Hippocampal formation (tissue), 2 donors: ENCODE results near the gene PEX26.
"Not testable (repeated sequence)": the region's sequence is repeated elsewhere in the genome, so short reads cannot be mapped to it uniquely, and the experiment has no call there.

Source experiments
- DNase-seq, 2 donors: peaks; one replicate each; lab custom pipeline; 2025; lab: John Stamatoyannopoulos, UW

Gene PEX26

DNA sequence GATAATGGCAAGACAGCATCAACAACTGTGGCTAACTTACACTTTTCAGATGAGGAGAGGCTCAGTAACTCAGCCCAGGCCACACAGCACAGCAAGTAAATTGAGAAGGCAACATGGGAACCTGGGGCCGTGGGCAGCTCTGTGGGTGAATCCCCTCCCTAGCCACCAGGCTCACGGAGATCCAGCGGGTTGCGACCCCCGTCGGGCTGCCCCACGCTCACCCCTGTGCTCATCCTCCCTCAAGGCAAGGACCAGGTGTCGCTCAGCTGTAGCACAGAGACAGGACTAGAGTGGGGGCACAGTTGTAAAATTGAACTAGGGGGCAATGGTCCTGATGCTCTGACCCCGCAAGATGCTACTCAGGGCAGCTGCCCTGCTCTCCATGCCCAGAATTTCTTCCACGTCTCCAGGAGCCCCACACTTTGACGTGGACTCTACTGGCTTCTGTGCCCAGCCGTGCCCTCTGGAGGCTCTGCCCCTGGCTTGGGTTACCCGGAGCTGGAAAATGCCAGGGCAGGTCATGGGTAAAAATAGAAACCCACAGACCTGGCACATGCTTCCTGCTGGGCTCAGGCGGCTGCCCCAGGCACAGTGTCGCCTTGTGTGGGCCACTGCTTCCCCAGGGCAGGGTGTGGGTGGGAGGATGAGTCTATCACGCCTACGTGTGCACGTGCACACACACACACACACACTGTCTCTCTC is 41.8 kb downstream of the PEX26 start:
- no peak for DNase-seq

DNA sequence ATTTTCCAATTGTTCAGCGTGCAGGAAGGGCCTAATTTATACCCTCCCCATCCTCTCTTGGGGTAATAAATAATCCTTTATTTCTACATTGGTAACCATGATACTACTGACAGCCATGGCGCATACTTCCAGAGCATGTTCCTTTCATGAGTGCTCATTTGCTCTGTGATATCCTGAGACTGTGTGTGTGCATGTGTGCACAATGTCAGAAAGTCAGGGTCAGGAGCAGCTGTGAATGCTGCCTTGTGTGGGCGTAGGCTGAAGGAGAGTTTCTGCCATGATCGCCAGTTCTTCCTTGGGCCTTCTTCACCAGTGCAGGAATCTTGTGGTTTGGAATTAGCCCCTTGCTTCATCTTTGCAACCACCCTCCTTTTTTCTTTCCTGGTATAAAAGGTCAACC is 43.1 kb downstream of the PEX26 start:
- no peak for DNase-seq

DNA sequence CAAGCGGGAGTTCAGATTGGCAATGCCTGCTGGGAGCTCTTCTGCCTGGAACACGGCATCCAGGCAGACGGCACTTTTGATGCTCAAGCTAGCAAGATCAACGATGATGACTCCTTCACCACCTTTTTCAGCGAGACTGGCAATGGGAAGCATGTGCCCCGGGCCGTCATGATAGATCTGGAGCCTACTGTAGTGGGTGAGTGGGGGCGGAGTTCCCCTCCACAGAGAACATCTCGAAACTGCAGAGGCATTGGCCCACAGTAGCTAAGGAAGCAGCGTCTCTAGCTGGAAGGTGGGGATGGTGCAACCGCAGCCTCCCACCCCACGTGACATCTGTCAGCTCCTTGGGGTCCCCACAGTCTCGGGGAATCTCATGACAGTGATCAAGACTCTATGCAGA is 43.7 kb downstream of the PEX26 start:
- no peak for DNase-seq

DNA sequence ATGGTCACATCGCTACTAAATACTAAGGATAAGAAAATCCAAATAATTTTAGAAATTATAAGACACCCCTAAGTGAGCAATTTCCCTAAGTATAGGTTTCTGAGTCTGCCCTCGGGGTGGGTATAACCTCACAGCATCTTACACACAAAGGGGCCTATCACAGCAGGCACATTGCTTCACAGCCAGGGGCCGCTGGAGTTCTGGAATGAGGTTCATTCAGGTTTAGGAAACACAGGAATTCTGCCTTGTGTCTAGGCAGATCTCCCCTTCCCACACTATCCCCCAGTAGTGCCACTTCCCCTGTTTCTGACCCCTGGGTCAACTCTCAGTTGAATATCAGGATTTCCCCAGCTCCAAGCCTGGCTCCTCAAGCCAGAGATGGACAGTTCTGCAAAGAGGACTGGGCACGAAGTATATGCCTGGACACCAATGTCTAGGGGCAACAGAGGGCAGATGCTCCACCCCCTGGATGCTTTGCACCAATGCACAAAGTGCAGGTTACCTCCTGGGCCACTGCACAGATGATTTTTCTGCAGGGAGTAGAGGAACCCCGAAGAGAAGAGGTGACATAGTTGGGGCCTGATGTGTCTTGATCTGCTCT is 44.3 kb downstream of the PEX26 start:
- no peak for DNase-seq

DNA sequence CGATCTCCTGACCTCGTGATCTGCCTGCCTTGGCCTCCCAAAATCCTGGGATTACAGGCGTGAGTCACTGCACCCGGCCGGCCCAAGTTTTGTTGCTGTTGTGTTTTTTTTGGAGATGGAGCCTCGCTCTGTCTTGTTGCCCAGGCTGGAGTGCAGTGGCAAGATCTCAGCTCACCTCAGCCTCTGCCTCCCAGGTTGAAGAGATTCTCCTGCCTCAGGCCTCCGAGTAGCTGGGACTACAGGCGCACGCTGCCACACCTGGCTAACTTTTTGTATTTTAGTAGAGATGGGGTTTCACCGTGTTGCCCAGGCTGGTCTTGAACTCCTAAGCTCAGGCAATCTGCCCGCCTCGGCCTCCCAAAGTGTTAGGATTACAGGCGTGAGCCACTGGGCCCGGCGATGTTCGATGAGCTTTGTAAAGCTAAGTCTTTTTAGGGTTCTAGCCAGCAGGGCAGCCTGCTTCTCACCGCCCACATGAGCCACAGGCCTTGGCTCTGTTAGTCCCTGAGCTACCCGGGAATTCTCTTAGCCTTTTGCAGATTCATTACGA is 45.8 kb downstream of the PEX26 start:
- DNase-seq: not testable (repeated sequence)

DNA sequence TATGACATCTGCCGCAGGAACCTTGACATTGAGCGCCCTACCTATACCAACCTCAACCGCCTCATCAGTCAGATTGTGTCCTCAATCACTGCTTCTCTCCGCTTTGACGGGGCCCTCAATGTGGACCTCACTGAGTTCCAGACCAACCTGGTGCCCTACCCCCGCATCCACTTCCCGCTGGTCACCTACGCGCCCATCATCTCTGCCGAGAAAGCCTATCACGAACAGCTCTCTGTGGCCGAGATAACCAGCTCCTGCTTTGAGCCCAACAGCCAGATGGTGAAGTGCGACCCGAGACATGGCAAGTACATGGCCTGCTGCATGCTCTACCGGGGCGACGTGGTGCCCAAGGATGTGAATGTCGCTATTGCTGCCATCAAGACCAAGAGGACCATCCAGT is 48.8 kb downstream of the PEX26 start:
- DNase-seq: no peak

DNA sequence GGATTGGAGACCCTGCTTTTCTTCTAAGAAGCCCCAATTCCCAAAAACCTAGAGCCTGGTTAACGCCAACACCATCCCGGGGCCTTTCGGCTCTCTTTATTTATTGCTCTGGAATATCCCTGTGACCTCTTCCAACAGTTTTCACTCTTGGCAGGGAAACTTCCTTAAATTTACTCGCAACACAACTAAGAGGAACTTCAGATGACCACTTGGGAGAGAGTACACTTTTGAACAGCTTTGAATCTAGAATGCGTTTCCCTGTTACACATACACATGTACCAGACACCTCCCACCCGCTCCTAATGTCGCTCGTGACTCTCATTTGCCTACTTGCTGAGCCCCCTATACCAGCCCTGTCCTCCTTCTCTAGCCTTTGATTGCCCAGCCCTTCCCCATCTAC is 52.2 kb downstream of the PEX26 start:
- DNase-seq: no peak

DNA sequence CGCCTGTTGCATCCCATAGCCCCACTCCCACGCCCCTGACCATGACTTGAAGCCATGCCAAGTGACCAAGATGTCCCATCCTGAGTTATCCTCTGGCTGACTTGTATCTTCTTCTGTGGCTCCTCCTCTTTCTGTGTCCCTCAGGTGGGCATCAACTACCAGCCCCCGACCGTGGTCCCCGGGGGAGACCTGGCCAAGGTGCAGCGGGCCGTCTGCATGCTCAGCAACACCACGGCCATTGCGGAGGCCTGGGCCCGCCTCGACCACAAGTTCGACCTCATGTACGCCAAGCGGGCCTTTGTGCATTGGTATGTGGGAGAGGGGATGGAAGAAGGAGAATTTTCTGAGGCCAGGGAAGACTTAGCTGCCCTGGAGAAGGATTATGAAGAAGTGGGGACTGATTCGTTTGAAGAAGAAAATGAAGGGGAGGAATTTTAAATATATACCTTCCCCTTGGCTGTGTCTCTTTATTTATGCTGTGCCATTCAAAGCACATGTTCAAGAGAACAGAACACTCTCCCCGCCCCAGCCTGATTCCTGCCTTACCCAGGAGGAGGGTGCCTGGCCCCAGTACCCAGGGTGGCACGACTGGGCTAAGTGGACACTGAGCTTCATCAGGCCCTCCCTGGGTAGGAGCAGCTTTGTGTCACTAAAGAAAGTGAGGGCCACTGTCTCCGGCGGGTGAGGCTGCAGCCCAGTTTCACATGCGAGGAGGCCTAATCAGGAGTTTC is 53.1 kb downstream of the PEX26 start:
- no peak for DNase-seq

DNA sequence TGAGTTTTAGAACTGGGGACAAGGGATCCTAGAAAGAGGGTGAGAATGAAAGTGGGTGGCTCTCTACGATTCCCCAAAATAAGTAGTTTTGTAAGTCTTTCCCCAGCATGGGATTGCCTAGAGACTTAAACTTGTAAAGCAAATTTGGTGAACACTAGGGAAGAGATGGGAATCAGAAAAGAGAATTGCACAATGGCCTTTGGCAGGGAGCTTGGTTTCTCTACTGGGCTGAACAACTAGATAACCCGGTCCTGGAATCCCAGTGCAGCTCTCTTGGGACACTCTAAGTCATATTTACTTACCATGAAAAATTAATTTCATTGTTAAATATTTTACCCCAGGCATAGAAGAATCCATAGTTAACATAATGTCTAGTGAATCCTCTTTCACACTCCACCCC is 55.7 kb downstream of the PEX26 start:
- DNase-seq: no peak

DNA sequence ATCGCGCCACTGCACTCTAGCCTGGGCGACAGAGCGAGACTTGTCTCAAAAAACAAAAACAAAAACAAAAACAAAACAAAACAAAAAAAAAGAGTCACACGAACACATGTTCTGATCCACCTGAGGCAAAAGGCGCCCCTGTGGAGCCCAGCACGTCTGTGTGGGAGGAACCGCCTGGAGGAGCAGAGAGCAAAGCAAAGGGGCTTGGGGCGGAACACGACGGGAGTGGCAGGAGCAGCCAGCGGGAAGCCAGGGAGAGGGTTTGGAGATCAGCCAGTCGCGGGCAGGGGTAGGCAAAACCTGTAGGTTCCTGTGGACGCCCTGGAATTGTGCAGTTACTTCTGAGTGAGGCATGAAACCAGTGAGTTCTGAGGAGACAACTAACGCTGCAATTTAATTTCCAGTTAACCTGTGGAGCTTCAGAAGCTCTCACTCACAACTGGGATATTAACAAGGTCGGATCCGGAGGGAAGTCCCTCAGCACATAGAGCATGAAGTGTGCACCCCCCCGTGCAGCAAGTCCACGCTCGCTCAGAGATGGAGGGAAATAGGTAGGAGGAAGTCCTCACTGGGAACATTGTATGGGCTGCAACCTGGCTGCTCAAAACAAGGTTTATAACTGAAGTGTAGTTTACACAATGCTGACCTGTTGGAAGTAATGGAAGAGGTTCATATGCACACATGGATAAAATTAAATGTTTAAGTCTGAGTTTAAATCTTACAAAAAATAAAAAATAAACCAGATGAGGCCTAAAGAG is 59.0 kb downstream of the PEX26 start:
- DNase-seq: no peak

DNA sequence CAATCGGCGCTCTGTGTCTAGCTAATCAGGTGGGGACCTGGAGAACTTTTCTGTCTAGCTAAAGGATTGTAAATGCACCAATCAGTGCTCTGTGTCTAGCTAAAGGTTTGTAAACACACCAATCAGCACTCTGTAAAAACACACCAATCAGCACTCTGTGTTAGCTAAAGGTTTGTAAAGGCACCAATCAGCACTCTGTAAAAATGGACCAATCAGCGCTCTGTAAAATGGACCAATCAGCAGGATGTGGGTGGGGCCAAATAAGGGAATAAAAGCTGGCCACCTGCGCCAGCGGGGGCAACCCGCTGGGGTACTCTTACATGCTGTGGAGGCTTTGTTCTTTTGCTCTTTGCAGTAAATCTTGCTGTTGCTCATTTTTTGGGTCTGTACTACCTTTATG is 63.2 kb downstream of the PEX26 start:
- not testable (repeated sequence) for DNase-seq

DNA sequence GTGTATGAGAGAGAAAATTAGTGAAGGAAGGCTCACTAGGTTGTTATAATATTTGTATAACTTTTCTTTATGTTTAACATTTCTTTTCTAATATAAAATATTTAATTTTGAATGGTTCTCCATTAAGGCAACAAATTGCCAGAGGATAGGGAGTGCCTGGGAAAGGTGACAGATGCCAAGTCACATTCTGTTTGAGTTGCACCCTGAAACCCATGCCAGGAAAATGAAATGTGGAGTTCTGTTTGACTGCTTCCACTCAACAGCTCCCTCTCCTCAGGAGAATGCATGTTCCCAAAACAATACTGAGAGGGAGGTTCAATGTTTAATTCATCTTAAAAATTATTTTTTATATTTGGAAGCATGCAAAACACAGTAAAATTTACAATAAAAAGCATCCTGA is 66.3 kb downstream of the PEX26 start:
- DNase-seq: no peak

DNA sequence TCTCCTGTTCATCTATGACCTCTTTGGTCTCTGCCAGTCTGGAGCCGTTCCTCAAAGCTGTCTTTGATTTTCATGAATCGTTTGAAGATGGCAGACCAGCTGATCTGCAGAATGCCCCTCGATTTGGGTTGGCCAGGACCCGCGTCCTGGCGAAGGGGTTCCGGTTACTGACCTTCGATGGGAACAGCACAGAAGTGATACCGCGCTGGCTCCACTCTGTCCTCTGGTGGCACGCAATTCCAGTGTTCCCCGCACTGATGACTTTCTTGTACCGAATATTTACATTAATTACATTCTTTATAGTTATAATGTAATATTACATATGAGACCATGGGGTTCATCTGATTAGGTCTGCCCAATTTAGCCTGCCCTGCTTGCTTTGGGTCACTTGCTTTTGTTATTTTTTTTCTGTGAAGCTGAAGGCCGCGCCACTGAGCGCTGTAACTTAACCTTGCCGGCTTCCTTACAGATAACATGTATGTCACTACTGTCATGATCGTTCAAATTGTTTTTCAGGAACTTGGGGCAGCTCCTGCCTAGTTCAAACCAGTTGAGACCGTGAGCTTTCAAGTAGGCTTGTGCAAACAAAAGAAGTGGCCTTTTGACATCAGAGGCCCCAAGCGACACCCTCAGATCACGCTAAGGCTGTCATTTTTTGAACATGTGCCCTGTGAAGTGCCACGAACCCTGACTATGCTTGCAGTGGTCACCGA is 68.0 kb downstream of the PEX26 start:
- no peak for DNase-seq

DNA sequence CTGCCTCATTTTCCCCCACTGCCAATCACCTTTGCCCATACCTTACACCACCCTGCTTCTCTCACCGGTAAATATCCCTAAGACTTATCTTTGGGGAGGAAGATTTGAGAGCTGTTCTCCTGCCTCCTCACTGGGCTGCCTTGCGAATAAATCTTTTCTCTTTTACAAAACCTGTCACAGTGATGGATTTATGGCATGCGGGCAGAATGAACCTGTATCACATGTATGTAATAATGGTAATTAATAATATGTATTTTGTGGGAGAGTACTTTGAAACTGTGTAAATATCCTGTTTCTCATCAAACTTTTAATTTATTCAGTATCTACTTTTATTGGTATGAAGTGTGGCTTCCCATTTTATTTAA is 68.6 kb downstream of the PEX26 start:
- DNase-seq: no peak

DNA sequence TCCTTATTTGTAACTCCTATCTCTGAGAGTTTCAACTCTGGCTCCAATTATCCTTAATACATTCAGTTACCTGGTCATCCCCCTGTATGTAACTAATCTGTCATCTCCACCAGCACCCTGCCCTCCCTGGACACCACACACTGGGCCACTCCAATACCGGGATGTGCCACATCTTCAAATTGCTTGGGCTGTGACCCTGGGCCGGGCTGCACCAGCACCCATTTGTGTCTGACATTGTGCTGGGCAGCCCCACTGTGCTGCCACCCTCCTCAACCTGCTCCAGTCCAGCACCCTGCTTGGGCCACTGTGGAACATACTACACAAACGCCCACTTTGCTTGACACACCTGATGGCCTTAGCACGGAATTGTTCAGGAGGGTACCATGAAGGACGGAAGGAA is 70.0 kb downstream of the PEX26 start:
- no peak for DNase-seq

DNA sequence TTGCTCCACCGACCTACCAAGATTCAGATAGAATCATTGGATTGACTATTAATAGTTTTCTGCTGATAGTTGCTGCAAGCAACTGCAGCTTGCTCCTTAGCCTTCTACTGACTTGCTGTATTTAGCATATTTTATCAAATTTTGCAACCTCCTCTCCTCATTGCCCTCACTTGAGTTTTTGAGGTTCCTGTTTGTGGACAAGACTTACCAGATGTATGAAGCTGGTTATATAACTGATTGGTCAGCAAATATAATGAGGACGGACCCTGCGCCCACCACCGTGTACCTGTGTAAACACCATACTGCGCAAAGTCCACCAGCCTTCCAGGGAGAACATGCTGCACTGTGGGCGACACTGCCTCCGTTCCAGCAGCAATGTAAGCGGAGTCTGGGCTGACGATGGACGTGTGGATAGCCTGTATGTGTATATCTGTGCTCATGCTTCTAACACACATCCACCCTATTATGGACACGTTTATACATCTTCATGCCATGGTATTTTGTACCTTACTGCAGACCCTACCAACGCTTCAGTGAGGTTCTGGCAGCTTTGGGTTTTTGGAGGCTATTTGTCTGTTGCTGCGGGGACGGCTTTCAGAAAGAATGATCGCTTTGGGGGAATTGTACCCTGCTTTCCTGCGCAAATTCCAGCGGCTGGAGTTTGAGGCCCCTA is 70.6 kb downstream of the PEX26 start:
- DNase-seq: no peak

DNA sequence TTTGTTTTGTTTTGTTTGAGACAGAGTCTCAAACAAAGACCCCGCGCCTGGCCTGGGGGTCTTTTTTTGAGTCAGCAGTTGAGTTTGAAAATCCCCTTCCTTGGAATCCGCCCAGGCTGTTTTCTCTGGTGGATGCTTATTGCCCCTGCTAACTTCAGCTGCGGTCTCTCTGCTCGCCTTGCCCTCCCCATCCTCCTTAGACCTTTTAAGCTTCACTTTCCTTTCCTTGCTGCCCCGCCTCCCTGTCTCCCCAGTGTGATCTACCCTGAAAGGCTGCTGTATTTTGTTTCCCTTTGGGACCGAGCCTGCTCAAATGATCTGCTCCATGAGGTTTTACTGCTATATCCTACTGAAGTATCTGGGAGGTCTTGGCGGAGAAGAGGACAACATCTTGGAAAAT is 74.7 kb downstream of the PEX26 start:
- DNase-seq: no peak

DNA sequence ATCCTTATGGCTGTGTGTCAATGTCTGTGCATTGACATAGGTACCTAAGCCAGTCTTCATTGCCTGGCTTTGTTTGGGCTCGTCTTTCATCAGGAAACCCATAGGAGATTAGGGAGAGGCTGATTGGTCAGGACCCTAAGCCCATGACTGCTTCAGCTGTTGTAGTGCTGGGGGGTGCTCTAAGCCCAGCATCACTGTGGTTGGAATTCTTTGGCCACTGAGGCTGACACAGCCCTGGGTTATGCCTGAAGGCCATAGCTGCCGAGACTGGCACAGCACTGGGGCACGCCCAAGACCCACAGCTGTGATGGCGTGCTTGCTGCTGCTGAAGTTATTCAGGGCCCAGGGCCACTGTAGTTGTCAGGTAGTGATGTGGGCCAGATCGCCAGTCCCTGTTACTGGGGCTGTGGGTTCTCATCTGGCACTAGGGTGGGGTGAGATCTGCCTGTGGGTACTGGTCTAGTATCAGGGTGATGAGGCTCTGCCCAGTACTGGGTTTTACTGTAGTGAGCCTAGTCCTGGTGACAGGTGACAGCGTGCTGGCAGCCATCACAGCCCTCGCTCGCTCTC is 77.1 kb downstream of the PEX26 start:
- DNase-seq: no peak
